ENCODE results near the gene TCEANC. TPM values are rescaled to one million over a fixed set of nuclear protein-coding genes. Genes with fewer than 3 reads are reported as not detected.

TCEANC gene
- total RNA-seq, 1 experiment from 2014 or later = 2.0 TPM

GRCh38 chrX:13691841-13692371 is 39.0 kb downstream of the TCEANC start:
- no peak for DNase-seq (ENCODE audit: low read depth)

GRCh38 chrX:13692771-13693231 is 39.9 kb downstream of the TCEANC start:
- DNase-seq (ENCODE audit: low read depth) = no peak

DNA sequence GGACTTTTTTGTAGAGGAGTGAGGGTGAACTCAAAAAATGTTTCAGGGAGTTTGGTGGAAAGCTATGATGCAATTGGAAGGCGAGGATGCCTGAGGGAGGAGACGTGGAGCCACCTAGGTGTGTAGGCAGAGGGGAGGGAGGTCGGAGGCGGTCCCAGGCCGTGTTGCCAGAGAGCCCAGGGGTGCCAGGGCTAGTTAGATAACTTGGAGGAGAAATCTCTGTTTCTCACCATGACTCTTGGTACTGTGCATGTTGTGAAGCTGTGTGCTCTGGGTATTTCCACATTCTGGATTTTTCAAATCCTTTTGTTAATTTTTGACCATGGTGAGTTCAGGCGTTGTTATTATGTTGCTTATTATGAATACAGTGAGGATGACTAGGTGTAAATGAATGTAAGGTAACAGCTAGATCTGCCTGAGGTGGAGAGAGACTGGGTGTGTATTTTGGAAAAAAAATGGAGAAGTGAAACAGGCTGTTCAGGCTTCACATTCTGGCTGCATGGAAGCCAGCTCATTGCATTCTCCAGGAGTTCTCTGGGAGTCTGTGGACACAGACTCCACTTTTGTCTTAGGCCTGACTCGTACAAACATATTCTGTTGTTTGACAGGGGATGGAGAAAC is 40.5 kb downstream of the TCEANC start:
- DNase-seq (ENCODE audit: low read depth) = no peak

GRCh38 chrX:13694359-13694758 is 41.4 kb downstream of the TCEANC start:
- no peak for DNase-seq (ENCODE audit: low read depth)

DNA sequence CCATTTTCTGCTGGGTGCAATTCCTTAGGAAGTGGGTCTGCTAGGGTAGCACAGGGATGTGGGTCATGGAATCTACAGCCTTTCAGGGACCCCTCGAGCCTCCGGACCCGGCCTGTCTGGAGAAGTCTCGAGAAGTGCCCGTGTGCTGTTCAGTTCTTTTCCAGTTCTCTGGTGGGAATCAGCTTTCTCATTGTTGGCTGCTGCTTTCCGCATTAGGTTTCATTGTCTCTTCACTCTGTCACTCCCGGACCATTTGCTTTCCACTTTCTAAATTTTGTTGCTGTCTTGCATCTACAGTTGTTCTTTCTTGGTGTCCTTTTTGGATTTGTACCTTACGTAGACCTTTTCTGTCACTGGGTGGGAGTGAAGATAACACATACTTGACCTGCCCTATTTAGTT is 42.0 kb downstream of the TCEANC start:
- DNase-seq (ENCODE audit: low read depth) = no peak

DNA sequence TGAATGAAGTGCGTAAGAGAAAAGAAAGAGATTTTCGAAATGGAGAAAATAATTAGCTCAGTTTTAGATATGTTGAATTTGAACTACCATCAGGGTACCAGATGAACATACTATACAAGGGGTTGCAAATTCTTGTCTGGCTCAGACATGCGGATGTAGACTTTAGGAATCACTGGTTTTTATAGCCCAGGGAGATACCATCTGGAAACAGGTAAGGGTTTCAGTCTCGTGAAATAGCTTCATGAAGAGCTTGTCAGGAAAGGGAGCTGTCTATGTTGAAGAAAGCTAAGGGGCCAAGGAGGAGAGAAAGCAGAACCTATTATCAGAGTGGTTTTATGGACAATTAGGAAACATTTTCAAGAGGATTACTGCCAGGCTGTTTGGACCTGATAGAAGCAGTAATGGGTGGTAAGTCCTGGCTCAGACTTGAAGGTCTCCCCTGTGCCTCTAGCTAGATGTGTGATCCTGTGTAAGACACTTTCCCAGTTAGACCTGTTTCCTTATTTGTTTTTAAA is 42.7 kb downstream of the TCEANC start:
- no peak for DNase-seq (ENCODE audit: low read depth)

GRCh38 chrX:13697455-13697854 is 44.5 kb downstream of the TCEANC start:
- no peak for DNase-seq (ENCODE audit: low read depth)

- no peak for DNase-seq (ENCODE audit: low read depth)
Measured at GRCh38 chrX:13697976-13698375, 45.0 kb downstream of the TCEANC start.

DNA sequence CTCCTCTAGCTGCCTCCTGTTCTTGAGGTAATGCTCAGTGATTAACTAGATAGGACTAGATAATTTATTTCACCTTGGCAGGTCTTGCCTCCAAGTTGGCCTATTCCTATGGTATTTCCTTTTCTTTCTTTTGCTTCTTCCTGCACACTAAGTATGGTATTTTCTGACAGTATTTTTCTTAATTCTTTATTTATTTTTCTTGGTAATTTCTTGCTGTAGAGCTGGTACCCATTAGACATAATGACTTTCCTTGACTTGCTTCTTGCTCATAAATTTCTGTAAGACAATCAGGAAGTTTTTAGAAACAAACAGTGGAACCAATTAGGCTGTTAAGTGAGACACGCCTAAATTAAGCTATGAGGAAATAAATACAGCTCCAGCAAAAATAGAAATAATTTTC is 45.5 kb downstream of the TCEANC start:
- DNase-seq (ENCODE audit: low read depth) = no peak

- DNase-seq (ENCODE audit: low read depth) = peak; percentile 18
Measured at GRCh38 chrX:13699183-13699826, 46.4 kb downstream of the TCEANC start.

- no peak for DNase-seq (ENCODE audit: low read depth)
Measured at GRCh38 chrX:13700380-13700779, 47.4 kb downstream of the TCEANC start.

DNA sequence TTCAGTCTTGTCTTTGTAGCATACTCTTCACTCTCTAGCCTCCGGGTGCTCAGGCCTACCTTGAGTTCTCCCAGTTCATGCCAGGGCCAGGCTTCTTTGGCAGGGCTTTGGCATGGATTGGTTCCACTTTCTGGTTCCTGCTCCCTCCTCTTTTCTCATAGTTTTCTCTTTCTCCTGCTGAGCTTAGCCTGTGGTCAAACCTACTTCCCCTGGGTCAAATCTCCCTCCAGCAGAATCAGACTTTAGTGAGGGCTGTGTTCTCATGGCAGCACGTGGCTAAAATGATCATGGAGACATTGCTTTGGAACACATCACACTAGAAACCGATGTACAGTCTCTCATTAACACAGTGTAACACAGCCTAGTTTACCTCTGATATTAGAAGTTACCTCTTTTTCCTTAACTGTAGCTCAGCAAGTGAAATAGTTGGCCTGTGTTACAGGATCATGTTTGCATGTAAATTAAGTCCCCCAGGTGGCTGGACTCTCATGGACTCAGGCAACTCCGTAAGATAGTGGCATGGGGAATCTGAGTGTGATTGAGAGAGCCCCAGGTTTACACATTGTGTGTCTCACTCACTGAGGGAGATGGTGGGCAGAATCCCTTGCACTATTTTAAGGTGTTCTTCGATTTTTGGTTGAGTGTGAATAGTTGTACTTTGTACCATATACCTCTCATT is 49.3 kb downstream of the TCEANC start:
- DNase-seq (ENCODE audit: low read depth) = no peak

DNA sequence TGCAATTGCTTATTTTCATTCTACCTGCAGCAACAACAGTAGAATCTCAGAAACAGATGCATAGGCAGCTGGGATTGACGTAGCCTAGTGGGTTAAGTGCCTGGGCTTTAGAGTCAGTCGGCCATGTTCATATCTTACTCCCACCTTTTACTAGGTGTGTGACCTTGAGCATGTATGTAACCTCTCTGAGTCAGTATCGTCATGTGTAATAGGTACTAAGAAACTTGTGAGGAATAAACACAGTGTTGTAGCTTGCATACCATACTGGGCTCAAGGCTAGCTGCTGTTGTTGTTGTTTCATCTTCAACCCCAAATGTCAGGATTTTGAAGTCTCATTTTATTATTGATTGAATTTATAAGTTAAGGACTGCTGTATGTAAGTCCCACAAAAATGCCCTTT is 50.2 kb downstream of the TCEANC start:
- no peak for DNase-seq (ENCODE audit: low read depth)

DNA sequence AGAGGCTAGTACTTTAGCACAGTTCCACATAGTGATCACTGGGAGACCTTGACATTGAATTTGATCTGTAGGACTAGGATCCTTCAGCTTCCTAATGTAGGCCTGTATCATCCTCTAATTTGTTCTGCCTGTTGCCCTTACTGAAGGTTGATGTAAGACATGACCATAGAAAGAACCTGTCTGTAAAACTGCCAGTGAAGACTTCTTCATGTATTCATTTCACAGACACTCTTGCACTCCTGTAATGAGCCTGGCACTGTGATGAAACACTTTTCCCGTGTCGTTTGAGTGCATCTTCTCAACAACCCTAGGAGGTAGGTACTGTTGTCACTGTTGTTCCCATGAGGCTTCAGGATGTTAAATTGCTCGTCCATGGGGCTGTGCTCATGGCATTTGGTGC is 50.6 kb downstream of the TCEANC start:
- no peak for DNase-seq (ENCODE audit: low read depth)

DNA sequence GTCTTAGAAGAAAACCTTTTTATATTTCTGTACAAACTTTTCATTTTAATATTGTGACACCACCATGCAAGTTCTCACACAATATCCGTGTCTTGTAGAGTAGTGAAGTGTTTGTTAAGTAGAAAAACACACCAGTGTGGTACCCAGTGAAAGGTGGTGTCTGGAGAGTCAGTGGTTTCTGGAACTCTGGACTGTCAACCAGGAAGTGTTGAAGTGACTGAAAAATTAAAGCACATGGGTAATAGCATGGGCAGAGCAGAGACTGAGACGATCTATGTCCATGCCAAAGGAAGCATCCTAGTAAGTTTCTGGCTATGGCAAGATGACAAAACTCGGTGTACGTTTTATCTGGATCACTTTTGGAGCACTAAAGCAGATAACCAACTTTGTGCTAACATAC is 58.2 kb downstream of the TCEANC start:
- no peak for DNase-seq (ENCODE audit: low read depth)

Other genes with a start within 250 kb of the TCEANC start
- not detected in 2 replicates for gene EGFL6, start 83.5 kb upstream of the TCEANC start, total RNA-seq (2014; rRNA removed)
- gene RAB9A, start 36.0 kb downstream of the TCEANC start, total RNA-seq (2014; rRNA removed) = 20.2 and 32.2 TPM in 2 replicates
- 11.5 TPM in 2 replicates for gene TRAPPC2, start 81.5 kb downstream of the TCEANC start, total RNA-seq (2014; rRNA removed)
- 5.8 and 7.3 TPM in 2 replicates for gene OFD1, start 81.6 kb downstream of the TCEANC start, total RNA-seq (2014; rRNA removed)
- 4.4 and 14.4 TPM in 2 replicates for gene GPM6B, start 164.0 kb downstream of the TCEANC start, total RNA-seq (2014; rRNA removed)